Naive thymus-derived CD4-positive, alpha-beta T cell (primary cell): ENCODE data around the gene NAA25. TPM values are rescaled to one million over a fixed set of nuclear protein-coding genes. Genes with fewer than 3 reads are reported as not detected.

Source experiments
- ATAC-seq: fragments of 150-1000 bp; cut with Tn5 transposase; 2 replicates; pipeline ENCODE4 v1.10.0; 2021; ENCODE audit warnings: mild to moderate bottlenecking, moderate library complexity
- CTCF ChIA-PET: fragments of 350-600 bp; sonication (Branson Sonifier 250); formaldehyde crosslinking; loops from one replicate; lab custom pipeline; 2021; ENCODE audit warnings: antibody characterized with exemption; lab: Charles Lee
- POLR2A ChIA-PET: fragments of 350-600 bp; sonication (Branson Sonifier 250); formaldehyde crosslinking; loops from one replicate; lab custom pipeline; 2021; ENCODE audit warnings: antibody characterized with exemption, inconsistent platforms; lab: Charles Lee
- DNase-seq, 9 donors: peaks; one replicate each; pipeline versions ENCODE4 v3.0.0 to v3.0.0-alpha.2; 2020 to 2022; ENCODE audit warnings: mixed read lengths in 1 of 9
- H3K27ac ChIP-seq: one replicate; pipeline ENCODE4 v1.7.0; 2013; ENCODE audit warnings: mild to moderate bottlenecking, low read depth, low read length, moderate library complexity
- H3K27me3 ChIP-seq, 2 donors: one replicate each; pipeline ENCODE4 v1.7.0; 2013; ENCODE audit warnings: low read length in 2 of 2, mild to moderate bottlenecking in 2 of 2, moderate library complexity in 2 of 2; ENCODE audit not compliant: control insufficient read depth in 2 of 2, insufficient read depth in 2 of 2
- H3K36me3 ChIP-seq, 3 experiments: 1 replicate in 2 of 3; 2 replicates in 1 of 3; pipeline ENCODE4 v1.7.0; 2013; ENCODE audit warnings: low read length in 3 of 3, mild to moderate bottlenecking in 3 of 3, moderate library complexity in 1 of 3; ENCODE audit not compliant: insufficient read depth in 3 of 3, control insufficient read depth in 2 of 3
- H3K4me1 ChIP-seq, 2 donors: one replicate each; pipeline ENCODE4 v1.7.0; 2013; ENCODE audit warnings: low read length in 2 of 2, mild to moderate bottlenecking in 2 of 2, moderate library complexity in 1 of 2; ENCODE audit not compliant: control insufficient read depth in 2 of 2, insufficient read depth in 2 of 2
- H3K4me3 ChIP-seq: 2 replicates; pipeline ENCODE4 v1.7.0; 2013; ENCODE audit warnings: mild to moderate bottlenecking, low read length
- H3K9me3 ChIP-seq, 3 experiments: 1 replicate in 2 of 3; 2 replicates in 1 of 3; pipeline ENCODE4 v1.7.0; 2013; ENCODE audit warnings: low read length in 3 of 3; ENCODE audit not compliant: control insufficient read depth in 2 of 3
- H3K27ac Mint-ChIP-seq, 9 donors: one replicate each; pipeline ENCODE4 v1.8.0; 2020 to 2022; ENCODE audit warnings: mixed read lengths in 9 of 9, mild to moderate bottlenecking in 8 of 9, moderate library complexity in 5 of 9, inconsistent platforms in 2 of 9
- H3K27me3 Mint-ChIP-seq, 5 donors: one replicate each; pipeline ENCODE4 v1.8.0; 2021 to 2022; ENCODE audit warnings: mixed read lengths in 5 of 5, mild to moderate bottlenecking in 1 of 5
- H3K36me3 Mint-ChIP-seq, 5 donors: one replicate each; pipeline ENCODE4 v1.8.0; 2020 to 2022; ENCODE audit warnings: mixed read lengths in 5 of 5, mild to moderate bottlenecking in 3 of 5, inconsistent platforms in 1 of 5
- H3K4me1 Mint-ChIP-seq, 7 donors: one replicate each; pipeline ENCODE4 v1.8.0; 2020 to 2022; ENCODE audit warnings: mixed read lengths in 7 of 7, mild to moderate bottlenecking in 3 of 7, inconsistent platforms in 1 of 7
- H3K4me3 Mint-ChIP-seq, 10 donors: one replicate each; pipeline ENCODE4 v1.8.0; 2020 to 2022; ENCODE audit warnings: mild to moderate bottlenecking in 10 of 10, mixed read lengths in 10 of 10, moderate library complexity in 6 of 10, inconsistent platforms in 2 of 10
- H3K9me3 Mint-ChIP-seq, 11 donors: one replicate each; pipeline ENCODE4 v1.8.0; 2020 to 2022; ENCODE audit warnings: mixed read lengths in 11 of 11, mild to moderate bottlenecking in 4 of 11, inconsistent platforms in 1 of 11, moderate library complexity in 1 of 11
- intact Hi-C, 2 donors: fragments of 100-400 bp; cut with micrococcal nuclease; formaldehyde crosslinking; loops; one replicate each; pipeline ENCODE4 v1.15.1; 2023
- polyA plus RNA-seq, 2 donors: library from polyadenylated mRNA; unstranded; fragments of 300-500 nt; fragmentation: Illumina TruSeq; gene quantifications; one replicate each; pipeline ENCODE4 v1.2.3, GENCODE V29; 2021
- total RNA-seq, 6 experiments: library from RNA in 5 of 6; stranded (reverse) in 5 of 6; gene quantifications; 1 replicate in 5 of 6; 2 replicates in 1 of 6; pipeline ENCODE4 v1.2.3 and lab custom pipeline; 2021 to 2026

The NAA25 gene
- total RNA-seq (10 to 100 TPM; 39.1 to 43.0 (median 42.1) TPM), polyA plus RNA-seq (10 to 100 TPM in 1 of 2 donors, 1 to 10 TPM in 1; 9.8 to 15.9 TPM), total RNA-seq (lab: John Stamatoyannopoulos, UW) (68.4 reads per million, percentile 77 among the genes with 10 or more reads in this experiment)

DNA sequence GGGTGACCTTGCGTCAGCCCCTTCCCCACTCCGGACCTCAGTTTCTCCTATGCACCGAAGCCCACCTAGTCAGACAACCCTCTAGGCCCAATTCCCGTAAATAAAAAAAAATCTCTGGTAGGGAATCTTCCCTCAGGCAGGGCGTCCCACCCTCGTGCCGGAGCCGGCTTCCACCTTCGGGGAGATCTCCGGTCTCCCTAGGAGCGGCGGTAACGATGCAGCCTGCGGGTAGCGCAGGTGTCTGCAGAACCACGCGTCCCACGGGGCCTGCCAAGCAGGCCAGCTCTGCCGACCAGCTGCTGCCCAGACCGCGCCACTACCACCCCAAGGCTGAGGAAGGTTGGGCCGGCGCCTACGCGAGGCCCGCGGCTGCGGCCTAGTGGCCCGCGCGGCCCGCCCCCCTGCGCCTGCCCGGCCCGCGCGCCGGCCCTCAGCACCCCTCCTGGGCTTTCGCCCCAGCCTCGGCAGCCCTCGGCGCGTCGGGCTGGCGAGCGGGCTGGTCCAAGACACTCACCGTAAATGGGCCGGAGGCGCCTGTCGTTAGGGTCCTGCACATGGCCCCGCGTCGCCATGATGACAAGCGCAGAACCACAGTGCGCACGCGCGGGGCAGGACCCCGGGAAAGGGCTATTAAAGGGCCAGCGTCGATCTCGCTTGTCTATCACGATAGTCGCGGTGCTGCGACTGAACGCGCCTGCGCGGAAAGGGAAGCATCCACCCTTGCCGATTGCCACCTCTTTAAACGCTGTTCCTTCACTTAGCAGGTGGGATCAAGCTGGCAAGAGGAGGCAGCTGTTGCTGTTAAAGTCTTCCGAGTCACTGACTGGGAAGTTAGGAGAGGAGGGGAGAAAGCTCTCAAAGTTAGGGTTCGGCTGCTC lies at the start of gene NAA25:
TSS of gene NAA25 (minus strand) at position 582 of the 878 bp plus-strand sequence. CDS start at position 572, 10 bp downstream.
- ATAC-seq (peak; percentile 92), DNase-seq (peak; percentile 79 to 90 (median 86))
- H3K27ac ChIP-seq: peak within 1 kb of the TSS; percentile 92
- H3K4me3 Mint-ChIP-seq: peak within 1 kb of the TSS; percentile 96 to 99 (median 98)
- H3K27ac Mint-ChIP-seq: peak within 1 kb of the TSS; percentile 93 to 98 (median 97)
- H3K36me3 Mint-ChIP-seq: peaks cover 0 to 7% (median 0%) of the 10 kb centered on the region in 5 donors
- no peaks in the 10 kb centered on the region for H3K27me3 ChIP-seq
- ChIA-PET POLR2A (interaction anchor here (0.5 to 5.2 kb wide), 17 partner anchors 9 to 273 kb away, joined by 3 to 81 read pairs (median 3); partner anchors contain the start of genes ERP29, MAPKAPK5, TMEM116 and TRAFD1), CTCF (interaction anchor here (0.6 to 1.6 kb wide), 6 partner anchors 16 to 435 kb away, joined by 3 to 8 read pairs (median 4); partner anchors contain the start of gene TRAFD1)
- H3K9me3 Mint-ChIP-seq: peaks cover 0 to 2% (median 0%) of the 10 kb centered on the region in 11 donors
- H3K36me3 ChIP-seq: peaks cover 0 to 12% (median 0%) of the 10 kb centered on the region in 3 experiments
- H3K4me3 ChIP-seq: peak within 1 kb of the TSS; percentile 100
- peaks cover 12 to 22% of the 10 kb centered on the region in 2 donors for H3K4me1 ChIP-seq
- no peaks in the 10 kb centered on the region for H3K27me3 Mint-ChIP-seq
- peaks cover 27 to 53% (median 45%) of the 10 kb centered on the region in 7 donors for H3K4me1 Mint-ChIP-seq
- no peaks in the 10 kb centered on the region for H3K9me3 ChIP-seq
- intact Hi-C loops: loop anchor here (1.0 to 10.0 kb wide), 12 partner anchors 17 to 514 kb away; partner anchors contain the start of genes ATXN2 (in 2 of the 2), ERP29 (in 2 of the 2), HECTD4 (in 2 of the 2) and MAPKAPK5 (in 2 of the 2)

DNA sequence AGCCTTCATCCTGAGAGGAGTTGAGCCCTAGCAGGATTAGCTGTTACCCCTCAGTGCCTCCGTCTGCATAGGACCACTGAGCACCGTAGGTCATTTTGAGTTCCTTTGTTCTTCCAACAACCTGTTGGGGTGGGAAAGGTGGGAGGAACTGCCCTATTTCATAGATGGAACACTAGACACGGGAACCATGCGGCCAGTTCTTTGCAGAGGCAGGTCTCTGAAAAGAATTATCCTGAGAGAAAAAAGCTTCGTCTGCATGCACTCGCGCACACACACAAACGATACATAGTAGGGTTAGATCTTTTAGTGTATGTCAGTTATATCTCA lies 45.3 kb upstream of the NAA25 start:
- H3K27ac Mint-ChIP-seq: peak overlapping the region in 2 of 9 donors; percentile 10 to 56
- no peak overlapping the region for H3K4me3 ChIP-seq
- no peaks in the 10 kb centered on the region for H3K27me3 ChIP-seq
- ChIA-PET POLR2A (interaction anchor here (0.6 to 0.9 kb wide), 3 partner anchors 45 to 313 kb away, joined by 3 to 4 read pairs (median 3); no protein-coding TSS in a partner anchor), CTCF (no interaction called here)
- peaks cover 7 to 39% (median 16%) of the 10 kb centered on the region in 7 donors for H3K4me1 Mint-ChIP-seq
- H3K9me3 ChIP-seq: peaks cover 0 to 8% (median 0%) of the 10 kb centered on the region in 3 experiments
- no peaks in the 10 kb centered on the region for H3K27me3 Mint-ChIP-seq
- DNase-seq: no peak
- peaks cover 6 to 52% (median 28%) of the 10 kb centered on the region in 11 donors for H3K9me3 Mint-ChIP-seq
- peaks cover 5 to 65% (median 21%) of the 10 kb centered on the region in 3 experiments for H3K36me3 ChIP-seq
- intact Hi-C loops: no loop called here
- H3K27ac ChIP-seq: no peak overlapping the region
- H3K4me1 ChIP-seq: peaks cover 5 to 8% of the 10 kb centered on the region in 2 donors
- no peak overlapping the region for H3K4me3 Mint-ChIP-seq
- no peak for ATAC-seq
- H3K36me3 Mint-ChIP-seq: peaks cover 49 to 84% (median 69%) of the 10 kb centered on the region in 5 donors

DNA sequence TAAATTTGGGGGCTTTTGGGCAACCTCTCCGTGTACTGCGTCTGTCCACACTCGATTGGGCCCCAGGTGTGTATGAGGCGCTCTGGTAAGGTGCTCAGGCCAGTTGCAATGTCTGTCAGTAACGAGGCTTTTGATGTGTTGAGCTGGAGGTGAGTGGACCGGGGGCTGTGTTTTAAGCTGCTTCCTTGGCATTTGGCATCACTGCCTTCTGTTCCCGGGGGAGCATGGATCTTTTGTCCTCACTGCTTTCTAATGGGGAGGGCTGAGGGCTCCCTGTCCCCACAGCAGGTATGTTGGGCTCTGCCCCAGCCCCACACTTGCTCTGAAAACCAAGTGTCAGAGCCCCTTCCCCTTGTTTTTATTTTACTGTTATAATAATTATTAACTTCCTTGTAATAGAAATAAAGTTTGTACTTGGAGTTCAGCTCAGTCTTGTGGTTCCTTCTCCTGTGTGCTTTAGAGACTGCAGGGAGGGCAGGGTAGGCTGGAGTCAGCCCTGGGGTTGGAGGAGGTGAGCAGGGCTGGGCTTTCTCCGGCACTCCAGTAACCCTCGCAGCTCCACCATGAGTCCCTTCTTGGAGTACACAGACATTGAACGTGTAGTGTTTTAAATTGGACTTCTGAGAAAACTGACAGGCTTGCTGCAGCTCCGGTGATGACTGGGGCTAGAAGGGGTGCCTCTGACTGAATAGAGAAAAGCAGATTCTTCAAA lies 44.8 kb upstream of the NAA25 start:
- POLR2A ChIA-PET: interaction anchor here (0.6 to 2.2 kb wide), 3 partner anchors 14 to 313 kb away, joined by 3 to 11 read pairs (median 4); no protein-coding TSS in a partner anchor
- DNase-seq (no peak), ATAC-seq (no peak)
- H3K27me3 ChIP-seq: no peaks in the 10 kb centered on the region
- peaks cover 0 to 3% (median 0%) of the 10 kb centered on the region in 3 experiments for H3K9me3 ChIP-seq
- no peaks in the 10 kb centered on the region for H3K27me3 Mint-ChIP-seq
- no peak overlapping the region for H3K4me3 Mint-ChIP-seq
- intact Hi-C loops: no loop called here
- peak overlapping the region in 4 of 9 donors; percentile 21 to 93 (median 60) for H3K27ac Mint-ChIP-seq
- H3K4me1 ChIP-seq: peaks cover 4% of the 10 kb centered on the region in 2 donors
- peaks cover 47 to 84% (median 68%) of the 10 kb centered on the region in 5 donors for H3K36me3 Mint-ChIP-seq
- CTCF ChIA-PET: interaction anchor here (0.9 kb wide), 1 partner anchor 46 kb away, joined by 3 read pairs; no protein-coding TSS in a partner anchor
- H3K4me3 ChIP-seq: no peak overlapping the region
- no peak overlapping the region for H3K27ac ChIP-seq
- H3K4me1 Mint-ChIP-seq: peaks cover 7 to 33% (median 12%) of the 10 kb centered on the region in 7 donors
- peaks cover 6 to 47% (median 24%) of the 10 kb centered on the region in 11 donors for H3K9me3 Mint-ChIP-seq
- H3K36me3 ChIP-seq: peaks cover 9 to 64% (median 25%) of the 10 kb centered on the region in 3 experiments

DNA sequence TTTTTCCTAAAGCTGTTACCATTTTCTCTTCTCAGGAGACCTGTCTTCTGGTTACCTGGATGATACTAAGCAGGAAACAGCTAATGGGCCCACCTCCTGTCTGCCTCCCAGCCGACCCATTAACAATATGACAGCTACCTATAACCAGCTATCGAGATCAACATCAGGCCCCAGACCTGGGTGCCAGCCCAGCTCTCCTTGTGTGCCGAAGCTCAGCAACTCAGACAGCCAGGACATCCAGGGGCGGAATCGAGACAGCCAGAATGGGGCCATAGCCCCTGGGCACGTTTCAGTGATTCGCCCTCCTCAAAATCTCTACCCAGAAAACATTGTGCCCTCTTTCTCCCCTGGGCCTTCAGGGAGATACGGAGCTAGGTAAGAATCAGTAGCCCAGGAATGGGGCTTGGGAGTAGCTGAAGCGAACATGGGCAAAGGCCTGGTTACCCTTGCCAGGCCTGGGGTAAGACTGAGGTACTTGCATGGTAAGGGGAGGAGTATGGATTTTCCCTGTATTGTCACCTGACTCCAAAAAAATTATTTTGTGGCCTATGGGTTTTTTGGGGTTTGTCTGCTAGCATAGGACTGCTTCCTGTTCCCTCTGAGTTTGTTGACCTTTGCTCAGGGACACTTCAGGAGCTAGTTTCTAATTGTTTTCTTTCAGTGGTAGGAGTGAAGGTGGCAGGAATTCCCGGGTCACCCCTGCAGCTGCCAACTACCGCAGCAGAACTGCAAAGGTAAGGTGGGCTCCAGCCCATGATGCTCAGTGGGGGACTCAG lies 43.4 kb upstream of the NAA25 start:
- Histone ChIP-seq H3K4me3 (no peak overlapping the region), H3K27me3 (no peaks in the 10 kb centered on the region), H3K4me1 (no peaks in the 10 kb centered on the region), H3K36me3 (peaks cover 13 to 71% (median 29%) of the 10 kb centered on the region in 3 experiments), H3K9me3 (no peaks in the 10 kb centered on the region), H3K27ac (no peak overlapping the region)
- H3K27me3 Mint-ChIP-seq: no peaks in the 10 kb centered on the region
- no peak overlapping the region for H3K4me3 Mint-ChIP-seq
- ATAC-seq (no peak), DNase-seq (no peak)
- H3K36me3 Mint-ChIP-seq: peaks cover 36 to 76% (median 55%) of the 10 kb centered on the region in 5 donors
- H3K27ac Mint-ChIP-seq: peak overlapping the region in 7 of 9 donors; percentile 10 to 78 (median 56)
- H3K4me1 Mint-ChIP-seq: peaks cover 0 to 24% (median 3%) of the 10 kb centered on the region in 7 donors
- peaks cover 0 to 33% (median 16%) of the 10 kb centered on the region in 11 donors for H3K9me3 Mint-ChIP-seq
- CTCF ChIA-PET: no interaction called here
- intact Hi-C loops: no loop called here
- POLR2A ChIA-PET: interaction anchor here (0.7 to 2.2 kb wide), 3 partner anchors 12 to 1629 kb away, joined by 3 to 11 read pairs (median 4); no protein-coding TSS in a partner anchor

DNA sequence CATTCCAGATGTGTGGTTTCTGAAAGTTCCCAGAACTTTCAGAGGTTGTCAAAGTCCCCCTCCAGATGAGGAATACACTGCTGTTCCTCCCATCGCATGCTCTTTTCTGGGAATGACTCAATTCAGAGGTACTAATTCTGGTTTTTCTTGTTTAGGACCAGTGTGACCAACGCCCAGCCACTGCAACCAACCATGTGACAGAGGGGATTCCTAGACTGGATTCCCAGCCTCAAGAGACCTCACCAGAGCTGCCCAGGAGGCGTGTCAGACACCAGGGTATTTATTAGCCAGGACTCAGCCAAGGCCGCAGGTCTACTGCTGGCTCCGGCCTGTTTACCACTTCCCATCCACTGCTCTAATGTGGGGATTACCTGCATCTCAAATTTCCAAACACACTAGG lies 41.0 kb upstream of the NAA25 start:
- DNase-seq (no peak), ATAC-seq (no peak)
- Mint-ChIP-seq H3K27me3 (no peaks in the 10 kb centered on the region), H3K36me3 (peaks cover 24 to 65% (median 44%) of the 10 kb centered on the region in 5 donors), H3K4me1 (peaks cover 0 to 16% (median 0%) of the 10 kb centered on the region in 7 donors), H3K27ac (peak overlapping the region in 2 of 9 donors; percentile 23 to 36), H3K4me3 (no peak overlapping the region), H3K9me3 (peaks cover 0 to 10% (median 0%) of the 10 kb centered on the region in 11 donors)
- Histone ChIP-seq H3K27ac (no peak overlapping the region), H3K4me1 (no peaks in the 10 kb centered on the region), H3K4me3 (no peak overlapping the region), H3K27me3 (no peaks in the 10 kb centered on the region), H3K9me3 (no peaks in the 10 kb centered on the region), H3K36me3 (peaks cover 13 to 90% (median 43%) of the 10 kb centered on the region in 3 experiments)
- ChIA-PET CTCF (no interaction called here), POLR2A (interaction anchor here (1.9 kb wide), 1 partner anchor 10 kb away, joined by 4 read pairs; no protein-coding TSS in a partner anchor)
- intact Hi-C loops: no loop called here
